NK-92 (cell line): ENCODE measurements around the gene THSD4.

Experiments used
- DNase-seq: peaks from one replicate; lab custom pipeline; 2025; ENCODE audit not compliant: unreplicated experiment; lab: John Stamatoyannopoulos, UW

The THSD4 gene

DNA sequence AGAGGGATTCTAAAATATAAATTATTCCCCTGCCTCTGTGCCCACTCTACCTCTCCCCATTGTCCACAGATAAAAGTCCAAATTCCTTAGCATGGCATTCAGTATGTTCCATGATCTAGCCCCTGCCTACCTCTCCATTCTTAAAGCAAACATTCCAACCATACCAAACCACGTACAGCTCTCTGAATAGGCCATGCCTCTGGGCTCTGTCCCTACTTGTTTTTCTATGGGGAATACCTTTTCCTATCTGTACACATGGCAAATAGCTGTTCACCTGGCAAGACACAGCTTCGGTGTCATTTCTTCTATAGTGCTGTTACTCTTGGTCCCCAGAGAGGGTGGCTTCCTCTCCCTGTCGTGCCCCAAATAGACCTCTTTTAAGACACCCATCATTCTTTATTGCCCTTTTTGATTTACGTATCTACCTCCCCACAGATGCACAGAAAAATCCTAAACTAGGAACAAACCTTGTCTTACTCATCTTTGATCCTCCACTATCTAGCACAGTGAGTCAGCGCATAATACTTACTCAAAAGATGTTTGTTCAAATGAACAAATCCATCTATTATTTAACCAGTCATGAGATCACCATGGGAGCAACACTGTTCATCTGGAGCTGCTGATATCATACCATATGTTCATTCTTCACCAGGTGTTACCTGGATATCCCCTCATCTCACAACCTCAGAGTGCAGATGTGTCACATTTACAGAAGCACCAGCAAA, 329.8 kb downstream of the THSD4 start:
- DNase-seq, result no peak

DNA sequence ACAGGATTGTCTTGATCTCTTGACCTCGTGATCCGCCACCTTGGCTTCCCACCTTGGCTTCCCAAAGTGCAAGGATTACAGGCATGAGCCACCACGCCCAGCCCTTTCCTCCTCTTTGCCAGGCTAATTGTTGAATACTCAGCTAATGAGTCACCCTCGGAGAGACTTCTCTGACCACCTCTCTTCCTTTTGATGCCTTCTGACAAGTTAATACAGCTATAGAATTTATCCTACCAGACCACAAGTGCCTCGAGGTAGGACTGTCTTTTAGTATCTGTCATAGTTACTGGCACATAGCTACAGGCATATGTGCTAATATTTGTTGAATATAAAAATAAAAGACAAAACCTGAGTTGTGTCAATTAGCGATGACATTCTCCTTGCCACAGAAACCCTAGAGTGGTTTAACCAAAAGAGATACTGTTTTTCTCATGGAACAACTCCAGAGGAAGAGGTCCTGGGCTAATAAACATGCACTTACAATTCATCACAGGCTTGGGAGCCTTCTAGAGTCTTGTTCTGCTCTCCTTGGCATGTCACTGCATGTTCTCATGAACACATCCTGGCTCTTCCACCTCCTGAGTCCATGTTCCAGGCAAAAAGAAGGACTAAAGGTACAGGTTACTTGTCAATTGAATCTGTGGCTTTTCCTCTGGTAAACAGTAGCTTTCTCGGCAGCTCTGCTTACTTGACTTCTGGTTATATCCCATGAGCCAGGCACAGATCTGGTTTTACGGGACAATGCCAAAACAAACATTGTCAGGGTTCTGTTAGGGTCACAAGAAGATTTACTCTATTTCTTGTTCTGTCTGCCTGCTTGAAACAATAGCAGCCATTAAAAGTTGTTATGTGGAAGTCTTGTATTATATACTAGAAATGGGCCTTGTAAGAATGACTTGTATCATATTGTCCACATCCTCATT, 332.3 kb downstream of the THSD4 start:
- DNase-seq, result no peak

DNA sequence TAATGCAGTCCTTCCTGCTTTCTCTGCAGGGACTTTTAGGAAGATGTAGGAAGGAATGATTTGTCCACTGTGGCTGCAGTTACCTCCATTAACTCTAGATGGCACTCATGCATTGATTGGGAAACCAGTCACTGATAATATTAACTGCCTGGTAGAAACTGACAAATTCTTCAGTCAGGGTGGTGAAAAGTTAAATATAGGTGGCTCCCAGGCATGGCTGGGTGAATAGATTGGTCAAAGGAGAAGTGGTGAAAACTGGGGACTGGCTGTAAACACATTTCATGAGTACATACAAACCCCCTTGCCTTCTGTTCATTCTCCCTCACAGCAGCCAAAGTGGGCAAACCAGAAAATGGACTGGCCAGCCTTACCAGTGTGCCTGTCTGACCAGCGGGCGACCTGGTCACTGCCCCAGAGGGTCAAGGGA, 333.4 kb downstream of the THSD4 start:
- DNase-seq, result no peak

DNA sequence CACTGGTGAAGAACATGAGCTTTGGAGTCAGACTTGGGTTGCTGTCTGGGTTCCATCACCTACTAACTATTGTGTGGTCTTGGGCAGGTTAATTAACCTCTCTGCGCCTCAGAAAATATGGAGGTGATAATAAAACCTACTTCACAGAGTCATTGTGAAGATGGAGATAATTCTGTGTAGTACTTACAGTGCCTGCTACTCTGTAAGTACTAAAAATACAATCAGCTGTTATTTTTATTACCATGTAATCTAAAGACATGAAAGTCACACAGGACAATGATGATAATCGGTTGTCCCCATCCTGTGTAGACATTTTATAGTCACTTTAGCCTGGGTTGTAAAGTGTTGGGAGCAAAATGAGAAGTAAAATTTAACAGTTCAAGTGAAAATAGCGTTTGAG, 334.1 kb downstream of the THSD4 start:
- DNase-seq, result no peak

DNA sequence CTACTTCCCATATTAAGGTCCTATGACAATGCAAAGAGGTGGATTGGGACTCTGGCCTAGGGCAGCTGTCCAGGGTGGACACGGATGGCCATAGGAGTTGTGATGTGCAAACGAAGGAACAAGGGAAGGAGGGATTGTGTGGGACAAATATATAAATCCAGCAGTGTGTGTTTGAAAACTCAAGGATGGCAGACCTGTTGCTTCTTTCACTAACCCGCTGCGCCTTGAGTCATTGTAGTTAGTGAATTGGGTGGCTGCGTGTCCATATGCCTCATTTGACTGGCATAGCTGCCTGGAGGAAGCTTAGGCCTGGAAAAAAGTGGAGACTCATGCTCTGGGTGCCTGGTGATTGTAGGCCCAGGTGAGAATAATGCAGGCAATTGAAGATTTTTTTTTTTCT, 334.7 kb downstream of the THSD4 start:
- DNase-seq, result no peak

DNA sequence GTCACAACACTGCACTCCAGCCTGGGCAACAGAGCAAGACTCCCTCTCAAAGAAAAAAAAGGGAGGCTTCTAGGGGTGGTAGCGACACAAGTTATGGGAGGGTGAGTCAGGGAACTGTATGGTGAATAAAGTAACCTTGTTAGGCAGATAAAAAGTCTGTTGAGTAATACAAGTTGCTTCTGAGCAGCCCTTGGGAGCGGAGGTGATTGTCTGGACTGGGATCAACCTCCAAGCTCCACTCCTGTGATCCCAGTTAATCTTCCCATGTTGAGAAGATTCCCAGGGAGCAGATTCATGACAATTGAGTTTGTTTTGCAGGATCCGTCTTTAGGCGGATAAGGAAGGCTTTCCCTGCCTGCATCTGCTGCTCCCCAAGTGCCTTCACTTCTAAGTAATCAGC, 335.9 kb downstream of the THSD4 start:
- no peak for DNase-seq

DNA sequence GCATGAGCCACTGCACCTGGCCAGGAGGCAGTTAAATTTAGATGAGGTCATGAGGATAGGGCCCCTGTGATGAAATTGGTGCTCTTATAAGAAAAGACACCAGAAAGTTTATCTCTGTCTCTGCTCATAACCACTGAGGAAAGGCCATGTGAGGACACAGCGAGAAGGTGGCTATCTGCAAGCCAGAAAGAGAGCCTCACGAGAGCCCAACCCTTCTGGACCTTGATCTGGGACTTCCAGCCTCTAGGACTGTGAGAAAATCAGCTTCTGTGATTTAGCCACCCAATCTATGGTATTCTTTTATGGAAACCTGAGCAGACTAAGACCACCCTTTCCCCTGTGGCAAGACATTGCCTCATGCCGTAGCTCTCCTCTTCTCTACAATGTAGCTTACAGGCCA, 337.6 kb downstream of the THSD4 start:
- DNase-seq, result no peak

DNA sequence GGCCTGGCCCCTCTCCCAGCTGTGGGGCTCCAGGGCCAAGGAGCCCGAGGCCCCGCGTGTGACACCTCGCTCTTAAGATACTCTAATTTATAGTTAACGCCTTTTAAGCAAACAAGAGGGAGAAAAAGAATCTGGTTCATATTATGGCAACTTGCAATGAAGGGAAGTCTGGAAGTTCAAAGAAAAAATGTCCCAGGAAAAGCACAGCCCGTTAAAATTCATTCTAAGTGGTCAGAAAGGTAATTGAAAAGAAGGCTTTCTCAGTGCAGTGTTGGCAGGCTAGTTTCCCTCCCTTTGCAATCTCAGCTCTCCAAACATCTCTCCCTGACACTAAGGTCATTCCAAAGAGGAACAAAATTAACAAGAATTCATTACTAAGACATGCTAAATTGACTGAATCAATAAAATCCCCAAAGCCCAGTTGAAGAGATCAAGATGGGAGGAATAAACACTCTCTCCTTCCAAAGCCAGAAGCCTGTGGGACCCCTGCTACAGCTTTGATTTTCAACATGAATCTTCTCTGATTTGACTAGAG, 339.3 kb downstream of the THSD4 start:
- no peak for DNase-seq

DNA sequence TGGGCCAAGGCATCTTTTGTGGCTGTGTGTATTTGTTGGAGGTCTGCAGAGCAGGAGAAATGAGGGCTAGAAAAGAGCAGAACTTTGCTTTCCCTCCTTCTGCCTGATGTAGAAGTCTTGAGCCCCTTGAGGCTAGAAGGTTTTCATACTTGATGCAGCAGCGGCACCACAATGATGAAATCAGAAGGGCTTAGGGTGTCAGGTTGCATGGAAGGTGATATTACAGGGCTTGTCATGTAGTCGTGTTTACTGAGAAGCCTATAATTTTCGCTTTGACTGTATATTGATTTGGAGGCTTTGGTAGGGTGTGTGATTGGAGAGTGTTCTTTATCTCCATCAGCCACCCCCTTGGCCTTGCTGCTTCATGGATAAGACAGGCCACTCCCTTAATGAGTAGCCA, 339.8 kb downstream of the THSD4 start:
- no peak for DNase-seq

DNA sequence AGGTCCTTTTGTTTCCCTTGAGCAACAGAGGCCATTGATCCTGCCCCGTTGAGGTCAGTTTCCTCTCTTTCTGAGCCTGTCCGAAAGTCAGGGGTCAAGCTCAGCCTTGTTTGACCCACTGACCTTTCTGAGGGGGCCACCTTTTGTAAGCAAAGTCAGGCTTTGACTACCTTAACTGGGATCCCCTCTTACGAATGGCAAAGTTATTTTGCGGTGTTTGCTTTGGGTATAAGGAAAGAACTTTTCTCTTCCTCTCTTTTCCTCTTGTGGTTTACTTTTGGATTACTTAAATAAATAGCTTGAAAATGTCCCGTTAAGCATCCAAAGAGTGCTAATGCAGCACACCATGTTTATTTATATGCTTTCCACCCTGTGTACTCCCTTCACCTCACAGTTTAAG, 340.6 kb downstream of the THSD4 start:
- DNase-seq, result no peak

DNA sequence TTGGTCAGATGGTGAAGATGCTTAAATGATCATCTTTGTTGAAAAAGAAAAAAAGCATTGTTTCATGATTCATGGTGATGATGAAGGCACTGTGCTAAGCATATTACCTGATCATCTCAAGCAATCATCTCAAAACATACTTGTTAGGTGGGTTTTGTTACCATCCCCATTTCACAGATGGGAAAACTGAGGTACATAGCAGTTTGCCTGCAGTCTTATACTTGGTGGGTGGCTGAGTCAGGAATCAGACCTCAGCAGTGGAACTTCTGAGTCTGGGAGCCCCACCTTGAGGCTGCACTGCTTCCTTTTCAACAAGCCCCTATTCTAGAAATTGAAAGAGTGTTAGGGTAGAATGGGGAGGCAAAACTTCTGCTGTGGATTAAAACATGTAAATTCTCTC, 341.1 kb downstream of the THSD4 start:
- no peak for DNase-seq

DNA sequence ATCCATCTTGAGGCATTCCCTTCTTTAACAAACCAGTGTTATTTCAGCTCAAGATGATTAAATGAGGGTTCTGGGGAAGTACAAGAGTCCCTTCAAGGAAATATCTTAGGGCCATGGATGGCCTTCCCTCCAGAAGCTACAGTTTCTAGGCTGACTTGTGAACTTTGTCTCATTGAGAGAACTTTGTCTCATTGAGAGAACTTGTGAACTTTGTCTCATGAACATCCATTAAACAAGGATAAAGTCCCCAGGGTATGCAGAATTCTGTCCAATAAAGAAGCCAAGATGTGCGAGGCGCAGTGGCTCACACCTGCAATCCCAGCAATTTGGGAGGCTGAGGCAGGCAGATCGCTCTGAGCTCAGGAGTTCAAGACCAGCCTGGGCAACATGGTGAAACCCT, 341.5 kb downstream of the THSD4 start:
- DNase-seq, result no peak

DNA sequence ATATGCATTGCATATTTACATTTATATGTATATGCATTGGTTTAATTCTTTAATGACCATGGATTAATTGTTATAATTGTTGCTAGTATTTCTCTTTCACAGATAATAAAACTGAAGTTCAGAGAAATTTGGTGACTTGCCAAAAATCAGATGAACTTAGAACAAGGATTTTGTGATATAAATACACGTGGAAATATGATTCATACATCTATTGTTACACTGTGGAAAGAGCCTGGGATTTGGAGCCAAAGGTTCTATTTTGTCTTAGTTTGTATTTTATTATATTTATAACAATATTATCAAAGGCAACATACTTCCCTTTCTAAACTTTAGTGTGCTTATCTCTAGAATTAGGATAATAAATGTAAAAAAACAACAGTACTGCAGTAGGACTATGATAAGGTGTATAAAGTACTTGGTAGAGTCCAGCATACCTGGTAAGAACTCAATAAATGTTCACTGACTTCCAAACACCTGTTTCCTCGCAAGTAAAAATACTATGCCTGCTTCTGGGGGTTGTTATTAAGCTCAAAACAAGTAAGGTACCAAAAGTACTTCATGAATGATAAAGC, 342.9 kb downstream of the THSD4 start:
- DNase-seq, result no peak

DNA sequence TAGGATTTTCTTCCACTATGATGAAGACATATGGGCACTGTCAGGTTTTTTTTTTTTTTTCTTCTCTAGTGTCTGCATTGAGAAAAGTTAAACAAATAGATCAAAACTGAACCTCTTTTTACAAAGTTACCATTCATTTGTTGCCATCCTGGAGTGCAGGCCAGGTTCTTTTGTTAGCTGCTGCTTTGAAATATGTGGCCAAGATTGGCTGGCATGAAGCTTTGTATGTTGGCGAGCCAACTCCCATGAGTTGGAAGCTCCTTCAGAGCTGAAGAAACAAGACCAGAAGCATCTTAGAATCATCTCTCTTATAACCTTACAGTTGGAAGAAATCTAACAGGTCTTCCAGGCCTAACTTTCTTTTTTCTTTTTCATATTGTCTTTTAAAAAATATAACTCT, 346.5 kb downstream of the THSD4 start:
- no peak for DNase-seq

DNA sequence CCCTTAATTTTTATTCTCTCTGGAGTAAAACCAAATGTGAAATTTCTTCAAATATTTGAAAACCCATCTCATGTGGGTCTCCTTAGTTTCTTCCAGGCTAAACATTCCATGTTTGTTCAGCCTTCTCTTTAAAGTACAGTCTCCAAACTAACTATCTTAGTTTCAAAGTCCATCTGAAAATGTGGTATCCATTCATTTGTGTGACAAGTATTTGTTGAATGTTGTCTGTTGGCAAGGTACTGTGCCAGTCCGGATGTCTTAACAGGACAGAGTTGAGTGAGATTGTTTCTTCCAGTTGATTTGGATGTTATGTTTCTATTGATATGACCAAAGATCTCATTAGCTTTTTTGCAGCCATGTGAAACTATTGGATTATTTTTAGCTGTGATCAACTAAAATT, 347.4 kb downstream of the THSD4 start:
- DNase-seq, result no peak

DNA sequence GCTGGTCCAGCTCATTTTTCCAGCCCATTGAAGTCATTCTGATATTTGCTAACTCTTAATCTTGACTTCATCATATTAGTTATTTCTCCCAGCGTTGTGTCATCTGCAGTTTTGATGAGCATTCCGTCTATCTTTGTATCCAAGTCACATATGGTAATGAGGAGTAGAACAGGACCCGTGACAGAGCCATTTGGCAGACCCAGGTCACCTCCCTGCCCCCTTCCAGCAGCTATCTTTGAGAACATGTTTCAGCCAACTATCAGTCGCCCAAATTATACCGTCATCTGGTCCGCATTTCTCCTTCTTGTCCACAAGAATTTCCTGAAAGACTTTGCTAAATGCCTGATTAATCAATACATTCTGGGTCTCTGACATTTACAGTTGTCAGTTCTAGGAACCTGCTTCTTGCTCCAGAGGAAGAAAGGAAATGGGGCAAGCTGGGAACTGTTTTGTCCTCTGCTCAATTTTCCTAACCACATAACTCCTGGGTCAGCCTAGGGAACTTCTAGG, 347.9 kb downstream of the THSD4 start:
- DNase-seq, result no peak

DNA sequence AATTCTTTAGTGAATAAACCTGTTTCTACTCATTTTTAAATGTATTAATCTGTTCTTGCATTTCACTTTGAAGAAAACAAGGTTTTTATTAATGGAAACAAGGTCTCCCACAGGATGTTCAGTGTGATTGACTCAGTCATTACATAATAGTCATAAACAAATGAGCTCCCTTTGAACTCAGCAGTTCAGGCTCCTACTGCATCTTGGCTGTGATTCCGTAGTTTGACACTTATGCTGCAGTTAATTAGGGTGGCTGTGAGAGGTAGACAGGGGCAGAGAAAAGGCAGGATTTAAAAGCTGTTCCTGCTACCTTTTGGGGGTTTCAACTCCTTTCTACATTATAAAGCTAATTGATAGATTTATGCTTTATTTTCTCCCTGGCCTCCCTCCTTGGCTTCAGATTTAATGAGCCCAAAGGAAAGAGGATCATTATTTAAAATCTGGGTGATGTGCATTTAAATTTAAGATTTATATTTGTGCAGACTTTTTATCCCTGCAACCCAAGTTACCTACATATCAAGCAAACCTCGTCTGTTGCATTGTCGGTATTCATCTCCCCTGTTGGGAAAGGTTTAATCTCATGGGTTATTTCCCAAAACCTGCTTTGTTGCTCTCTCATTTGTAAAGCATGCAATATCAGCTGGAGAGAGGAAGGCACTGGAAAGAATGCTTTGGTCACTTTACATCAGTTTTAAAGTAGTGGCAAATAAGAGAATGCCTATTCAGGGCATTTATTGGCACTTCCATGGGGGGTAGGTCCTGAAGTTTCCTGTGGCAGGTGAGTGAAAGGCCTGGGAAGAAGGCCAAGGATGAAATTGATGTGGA, 350.1 kb downstream of the THSD4 start:
- no peak for DNase-seq

DNA sequence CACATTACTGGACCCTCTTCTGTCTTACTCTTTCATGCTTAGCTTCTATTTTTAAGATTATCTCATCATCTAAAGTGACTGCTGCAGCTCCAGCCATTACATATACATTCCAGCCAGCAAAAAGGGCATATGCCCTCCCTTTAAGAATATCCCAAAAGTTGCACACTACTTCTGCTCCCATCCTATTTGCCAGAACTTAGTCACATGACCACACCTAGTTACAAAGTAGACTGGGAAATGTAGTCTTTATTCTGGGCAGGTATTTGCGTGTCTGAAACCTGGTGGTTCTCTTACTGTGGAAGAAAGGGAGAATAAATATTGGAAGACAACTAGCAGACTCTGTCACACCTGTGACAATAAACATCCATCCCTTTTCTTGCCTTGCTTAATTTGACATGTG, 353.4 kb downstream of the THSD4 start:
- DNase-seq, result no peak

DNA sequence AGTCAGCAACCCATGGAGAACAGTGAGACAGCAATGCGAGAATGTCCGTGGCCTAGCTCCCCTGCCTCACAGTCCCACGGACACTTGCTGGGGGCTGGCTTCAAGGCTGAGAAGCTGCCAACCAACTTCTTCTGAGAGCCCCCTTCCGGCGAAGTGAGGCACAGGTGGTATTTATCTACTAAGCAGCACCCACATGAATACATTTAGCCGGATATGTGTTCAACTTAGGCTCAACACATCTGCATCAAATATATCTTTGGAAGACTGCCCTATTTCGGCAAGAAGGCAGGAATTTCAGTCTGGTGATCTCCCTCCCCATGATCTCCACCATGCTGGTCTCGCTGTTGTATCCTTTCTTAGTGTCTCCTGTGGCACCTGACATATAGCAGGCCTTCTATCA, 354.1 kb downstream of the THSD4 start:
- no peak for DNase-seq

DNA sequence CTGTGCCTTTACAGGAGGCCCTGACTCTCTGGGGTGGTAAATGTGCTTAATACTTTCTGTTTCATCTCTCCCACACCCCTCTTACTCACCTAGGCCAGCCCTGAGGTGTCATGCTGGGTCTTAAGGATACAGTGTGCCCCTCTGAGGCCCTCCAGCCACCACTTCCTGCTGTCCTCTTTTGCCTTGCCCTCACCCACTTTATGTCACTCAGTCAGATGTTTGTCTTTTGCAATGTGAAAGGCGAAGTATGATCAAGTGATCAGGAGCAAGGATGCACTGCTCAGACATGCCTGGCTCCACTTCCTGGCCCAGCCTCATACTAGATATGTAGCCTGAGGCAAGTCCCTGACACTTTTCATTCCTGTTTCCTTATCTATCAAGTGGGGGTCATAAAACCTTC, 356.1 kb downstream of the THSD4 start:
- DNase-seq, result no peak

DNA sequence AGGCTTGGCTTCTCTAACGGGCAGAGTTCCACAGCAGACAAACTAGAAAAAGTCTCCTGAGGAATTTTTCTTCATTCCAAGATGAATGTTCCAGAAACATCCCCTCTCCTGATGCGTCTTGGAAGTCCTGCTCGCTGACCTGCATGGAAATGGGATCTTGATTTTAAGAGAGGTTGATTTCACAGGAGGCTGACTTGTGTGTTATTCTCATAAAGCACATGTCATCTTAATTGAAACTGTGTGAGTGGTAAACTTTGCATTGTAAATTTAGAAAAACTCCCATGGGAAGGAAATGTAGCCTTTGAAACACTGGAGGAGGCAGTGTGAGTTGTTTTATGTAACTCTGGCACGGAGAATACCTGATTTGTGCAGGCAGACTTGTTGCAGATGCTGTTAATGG, 357.3 kb downstream of the THSD4 start:
- DNase-seq, result no peak
